H1 (cell line): ENCODE measurements around the gene DNER. TPM values are rescaled to one million over a fixed set of nuclear protein-coding genes. Genes with fewer than 3 reads are reported as not detected.

Source experiments
- CTCF ChIA-PET: fragments of 300-600 bp; sonication (Branson Sonifier 250); formaldehyde crosslinking; loops from one replicate; lab custom pipeline; 2021; ENCODE audit not compliant: partially characterized antibody; lab: Charles Lee
- POLR2A ChIA-PET: fragments of 300-600 bp; sonication (Branson Sonifier 250); formaldehyde crosslinking; loops from one replicate; lab custom pipeline; 2021; ENCODE audit warnings: inconsistent platforms; ENCODE audit not compliant: partially characterized antibody; lab: Charles Lee
- DNase-seq, 2 experiments: peaks; one replicate each; pipeline versions ENCODE4 v3.0.0 to v3.0.0-alpha.2; 2010 to 2022; ENCODE audit warnings: low spot score in 2 of 2, low read depth in 1 of 2, mixed read lengths in 1 of 2
- FAIRE-seq: peaks from 2 replicates; lab custom pipeline; 2011; peaks lifted over from hg19 to GRCh38; lab: Jason Lieb, UNC
- H2AFZ ChIP-seq: 2 replicates; pipeline ENCODE4 v1.8.1; 2012; ENCODE audit warnings: low read length, inconsistent platforms
- H2AK5ac ChIP-seq: 2 replicates; pipeline ENCODE4 v1.6.1; 2013; ENCODE audit warnings: low read depth, low read length
- H2BK120ac ChIP-seq: replicated peaks from 2 replicates; pipeline ENCODE3; 2013; ENCODE audit warnings: low read depth, low read length, inconsistent platforms
- H2BK12ac ChIP-seq: 2 replicates; pipeline ENCODE4 v1.6.1; 2013; ENCODE audit warnings: low read depth, low read length
- H2BK15ac ChIP-seq: 2 replicates; pipeline ENCODE4 v1.6.1; 2013; ENCODE audit warnings: low read length
- H2BK20ac ChIP-seq: 2 replicates; pipeline ENCODE4 v1.6.1; 2013; ENCODE audit warnings: low read length
- H2BK5ac ChIP-seq: 2 replicates; pipeline ENCODE4 v1.6.1; 2013; ENCODE audit warnings: low read depth, low read length
- H3K14ac ChIP-seq: 2 replicates; pipeline ENCODE4 v1.6.1; 2013; ENCODE audit warnings: inconsistent platforms; ENCODE audit not compliant: insufficient read length
- H3K18ac ChIP-seq: 2 replicates; pipeline ENCODE4 v1.6.1; 2013; ENCODE audit warnings: low read length; ENCODE audit errors: extremely low read depth
- H3K23ac ChIP-seq: 2 replicates; pipeline ENCODE4 v1.6.1; 2013; ENCODE audit warnings: inconsistent platforms; ENCODE audit not compliant: insufficient read length
- H3K23me2 ChIP-seq: 2 replicates; pipeline ENCODE4 v1.6.1; 2013; ENCODE audit warnings: low read depth, low read length
- H3K27ac ChIP-seq: 2 replicates; pipeline ENCODE4 v1.6.1; 2011; ENCODE audit warnings: low read depth, low read length, inconsistent platforms
- H3K27me3 ChIP-seq, 4 experiments: replicated peaks in 1 of 4; 1 replicate in 1 of 4; 2 replicates in 3 of 4; pipeline versions ENCODE4 v1.6.1 to v1.8.1; 2011 to 2013; ENCODE audit warnings: low read length in 3 of 4, mild to moderate bottlenecking in 3 of 4, inconsistent platforms in 2 of 4, mixed read lengths in 2 of 4, moderate library complexity in 1 of 4; ENCODE audit not compliant: control insufficient read depth in 3 of 4, insufficient read depth in 3 of 4; ENCODE audit errors: extremely low read depth in 1 of 4
- H3K36me3 ChIP-seq, 4 experiments: 2 replicates each; pipeline versions ENCODE4 v1.6.1 to v1.8.1; 2011 to 2013; ENCODE audit warnings: mild to moderate bottlenecking in 4 of 4, low read length in 3 of 4, moderate library complexity in 2 of 4, control low read depth in 1 of 4, inconsistent platforms in 1 of 4; ENCODE audit not compliant: insufficient read depth in 4 of 4, control insufficient read depth in 2 of 4
- H3K4ac ChIP-seq: replicated peaks from 2 replicates; pipeline ENCODE3; 2013; ENCODE audit warnings: low read length, low read depth, mixed read lengths, inconsistent platforms; ENCODE audit not compliant: insufficient read length
- H3K4me1 ChIP-seq, 4 experiments: replicated peaks in 1 of 4; 1 replicate in 1 of 4; 2 replicates in 3 of 4; pipeline versions ENCODE4 v1.6.1 to v1.8.1; 2011 to 2013; ENCODE audit warnings: low read length in 3 of 4, inconsistent platforms in 2 of 4, mixed read lengths in 1 of 4; ENCODE audit not compliant: insufficient read depth in 4 of 4, control insufficient read depth in 3 of 4
- H3K4me2 ChIP-seq, 2 experiments: 2 replicates each; pipeline versions ENCODE4 v1.6.1 to v1.8.1; 2011 to 2013; ENCODE audit warnings: low read depth in 2 of 2, low read length in 2 of 2, control low read depth in 1 of 2, inconsistent platforms in 1 of 2, mild to moderate bottlenecking in 1 of 2; ENCODE audit not compliant: insufficient read depth in 1 of 2
- H3K4me3 ChIP-seq, 4 experiments: fragments of 200-600, 300-600 bp in 1 of 4; sonication (generic), shearing (Covaris generic), sonication (Bioruptor Twin) in 1 of 4; 2 replicates each; pipeline versions ENCODE4 v1.5.1 to v1.8.1; 2011 to 2016; ENCODE audit warnings: low read length in 4 of 4, low read depth in 3 of 4, control low read depth in 2 of 4, inconsistent platforms in 2 of 4, mild to moderate bottlenecking in 2 of 4, mixed read lengths in 1 of 4, moderate library complexity in 1 of 4; ENCODE audit not compliant: insufficient read depth in 2 of 4; ENCODE audit errors: extremely low read depth in 1 of 4
- H3K56ac ChIP-seq: replicated peaks from 2 replicates; pipeline ENCODE3; 2013; ENCODE audit warnings: low read depth, mild to moderate bottlenecking, mixed read lengths, low read length, inconsistent platforms; ENCODE audit not compliant: insufficient read length
- H3K79me1 ChIP-seq: 2 replicates; pipeline ENCODE4 v1.6.1; 2013; ENCODE audit warnings: low read depth, low read length, control low read depth
- H3K79me2 ChIP-seq, 2 experiments: 2 replicates each; pipeline versions ENCODE4 v1.6.1 to v1.8.1; 2012 to 2013; ENCODE audit warnings: low read length in 2 of 2, mild to moderate bottlenecking in 2 of 2, inconsistent platforms in 1 of 2; ENCODE audit not compliant: insufficient read depth in 2 of 2, control insufficient read depth in 1 of 2
- H3K9ac ChIP-seq, 4 experiments: replicated peaks in 1 of 4; 1 replicate in 1 of 4; 2 replicates in 3 of 4; pipeline versions ENCODE4 v1.6.1 to v1.8.1; 2011 to 2013; ENCODE audit warnings: low read depth in 3 of 4, low read length in 3 of 4, control low read depth in 2 of 4, mild to moderate bottlenecking in 2 of 4, moderate library complexity in 2 of 4, inconsistent platforms in 1 of 4; ENCODE audit errors: extremely low read depth in 1 of 4
- H3K9me3 ChIP-seq, 2 experiments: 2 replicates each; pipeline versions ENCODE4 v1.6.1 to v1.8.1; 2012 to 2013; ENCODE audit warnings: mild to moderate bottlenecking in 2 of 2, moderate library complexity in 2 of 2, control low read depth in 1 of 2, inconsistent platforms in 1 of 2, low read depth in 1 of 2, low read length in 1 of 2, mixed read lengths in 1 of 2; ENCODE audit not compliant: insufficient read depth in 2 of 2
- H4K20me1 ChIP-seq, 2 experiments: replicated peaks in 1 of 2; 2 replicates each; pipeline versions ENCODE3 to v1.8.1; 2011 to 2013; ENCODE audit warnings: inconsistent platforms in 2 of 2, low read length in 2 of 2, mild to moderate bottlenecking in 1 of 2; ENCODE audit not compliant: insufficient read depth in 2 of 2, control insufficient read depth in 1 of 2
- H4K5ac ChIP-seq: 2 replicates; pipeline ENCODE4 v1.6.1; 2013; ENCODE audit warnings: low read length, low read depth, mixed read lengths, inconsistent platforms; ENCODE audit not compliant: insufficient read length
- H4K8ac ChIP-seq: 2 replicates; pipeline ENCODE4 v1.8.0; 2013; ENCODE audit warnings: mild to moderate bottlenecking, moderate library complexity, low read length, inconsistent platforms; ENCODE audit not compliant: insufficient read depth; ENCODE audit errors: extremely low read depth
- H4K91ac ChIP-seq: replicated peaks from 2 replicates; pipeline ENCODE3; 2013; ENCODE audit warnings: low read length, mixed read lengths, inconsistent platforms; ENCODE audit not compliant: insufficient read length
- BACH1 ChIP-seq: IDR thresholded peaks from 2 replicates; pipeline ENCODE4 v1.6.1; 2012; ENCODE audit warnings: low read length, improper control_type of control experiment
- CBX5 ChIP-seq: fragments of 300-800, 300-1000 bp; sonication (generic); IDR thresholded peaks from 2 replicates; pipeline ENCODE4 v1.7.1; 2016; ENCODE audit warnings: antibody characterized with exemption, low read length, low read depth
- FOSL1 ChIP-seq: IDR thresholded peaks from 2 replicates; pipeline ENCODE4 v1.6.1; 2011; ENCODE audit warnings: mild to moderate bottlenecking, low read depth, low read length, moderate library complexity; ENCODE audit not compliant: insufficient read depth
- KDM5A ChIP-seq: fragments of 200-600 bp; IDR thresholded peaks from 2 replicates; pipeline ENCODE4 v1.7.1; 2012; ENCODE audit warnings: mild to moderate bottlenecking, low read length, inconsistent platforms, mixed read lengths
- PHF8 ChIP-seq: fragments of 200-600 bp; sonication (generic); conservative IDR thresholded peaks from 2 replicates; pipeline ENCODE4 v1.7.1; 2012; ENCODE audit warnings: low read depth, mild to moderate bottlenecking, inconsistent platforms, low read length, moderate library complexity
- POU5F1 ChIP-seq: IDR thresholded peaks from 2 replicates; pipeline ENCODE4 v1.6.1; 2011; ENCODE audit warnings: low read depth, mild to moderate bottlenecking, low read length, moderate library complexity
- WGBS, 2 experiments: shearing (Covaris generic) in 1 of 2; methylation state at CpG; one replicate each; pipeline versions ENCODE4 v1.1.6 to v1.1.7; 2013 to 2015; ENCODE audit warnings: low lambda C conversion rate in 2 of 2, mixed read lengths in 2 of 2, inconsistent platforms in 1 of 2, low coverage in 1 of 2, missing lambda C conversion rate in 1 of 2; ENCODE audit not compliant: insufficient replicate concordance in 2 of 2, insufficient coverage in 1 of 2, insufficient read length in 1 of 2; ENCODE audit errors: extremely low coverage in 1 of 2, missing lambda C conversion rate in 1 of 2; 5-methylcytosine and 5-hydroxymethylcytosine counted together
- polyA plus RNA-seq, 7 experiments: library from polyadenylated mRNA; depleted of rRNA in 3 of 7; stranded (reverse) in 5 of 7; unstranded in 2 of 7; fragments of >200 nt in 5 of 7; fragments of 200-250 nt in 2 of 7; gene quantifications; 1 replicate in 5 of 7; 2 replicates in 1 of 7; 4 replicates in 1 of 7; pipeline versions ENCODE4 v1.2.1 to v1.2.3, GENCODE V29; 2011 to 2013; ENCODE audit warnings: missing spikeins in 2 of 7, mixed read lengths in 2 of 7
- total RNA-seq: library from RNA; stranded (reverse); fragmentation: NEBNext Ultra II Directional; extraction: Animal tissue kit (Norgen Biotek cat#: 25700); gene quantifications from 2 replicates; pipeline ENCODE4 v1.2.1, GENCODE V29; 2021

The DNER gene
- total and polyA plus RNA-seq, 2 of the 8 experiments (the other 6 are each of a cell fraction or from before 2014, with no cell fraction given): 6.8 to 16.3 TPM

GRCh38 chr2:229451852-229452251 lies 262.5 kb downstream of the DNER start:
- H2BK120ac ChIP-seq: no peak overlapping the region
- no peaks in the 10 kb centered on the region for H3K9me3 ChIP-seq
- no peak overlapping the region for H2AFZ ChIP-seq
- no peak overlapping the region for H3K23ac ChIP-seq
- no peaks in the 10 kb centered on the region for H3K79me1 ChIP-seq
- no peak overlapping the region for H2AK5ac ChIP-seq
- no peak overlapping the region for H2BK5ac ChIP-seq
- H3K27me3 ChIP-seq: no peaks in the 10 kb centered on the region
- DNase-seq: no peak
- no peak for TF ChIP-seq KDM5A
- no peak for TF ChIP-seq PHF8
- TF ChIP-seq FOSL1: no peak
- no peak for TF ChIP-seq BACH1
- no peak for TF ChIP-seq CBX5
- TF ChIP-seq POU5F1: no peak
- no peak overlapping the region for H3K56ac ChIP-seq
- no peak overlapping the region for H2BK15ac ChIP-seq
- no peaks in the 10 kb centered on the region for H3K23me2 ChIP-seq
- ChIA-PET CTCF (interaction anchor here (1.2 to 2.2 kb wide), 3 partner anchors 13 to 131 kb away, joined by 3 to 7 read pairs (median 4); no protein-coding TSS in a partner anchor), POLR2A (interaction anchor here (0.6 kb wide), 1 partner anchor 1224 kb away, joined by 6 read pairs; no protein-coding TSS in a partner anchor)
- H3K18ac ChIP-seq: no peak overlapping the region
- H3K27ac ChIP-seq: no peak overlapping the region
- H4K20me1 ChIP-seq: no peaks in the 10 kb centered on the region
- H3K4me3 ChIP-seq: no peak overlapping the region
- no peak for FAIRE-seq
- H3K14ac ChIP-seq: no peak overlapping the region
- H4K5ac ChIP-seq: no peak overlapping the region
- no peak overlapping the region for H3K4ac ChIP-seq
- no peak overlapping the region for H3K4me2 ChIP-seq
- 84% methylated on average over 3 of the region's 3 CpGs; no CpG with 5 or more reads in 1 of the 2 experiments for WGBS, 2 experiments
- H4K91ac ChIP-seq: no peak overlapping the region
- no peak overlapping the region for H2BK20ac ChIP-seq
- H3K9ac ChIP-seq: no peak overlapping the region
- no peak overlapping the region for H2BK12ac ChIP-seq
- H3K79me2 ChIP-seq: no peaks in the 10 kb centered on the region
- no peak overlapping the region for H4K8ac ChIP-seq
- no peaks in the 10 kb centered on the region for H3K4me1 ChIP-seq
- H3K36me3 ChIP-seq: no peaks in the 10 kb centered on the region
